A549 (cell line): Measurements from ENCODE around the gene ADAMTS4. TPM values are rescaled to one million over a fixed set of nuclear protein-coding genes. Genes with fewer than 3 reads are reported as not detected.

Source experiments
- ATAC-seq, 2 experiments: fragments of 200-7000 bp in 1 of 2; fragments of >200 bp in 1 of 2; cut with Nextera tagmentation in 1 of 2; cut with Tn5 transposase in 1 of 2; 3 replicates each; pipeline versions ENCODE4 v1.8.0 to v1.9.1; 2018 to 2020; ENCODE audit warnings: mild to moderate bottlenecking in 1 of 2, moderate library complexity in 1 of 2
- CTCF ChIA-PET: fragments of 300-600 bp; sonication (Branson Sonifier 250); formaldehyde crosslinking; extraction: SDS; loops from one replicate; lab custom pipeline; 2021; ENCODE audit warnings: antibody characterized with exemption, inconsistent platforms; lab: Yijun Ruan, JAX
- POLR2A ChIA-PET: fragments of 350-600 bp; formaldehyde crosslinking; extraction: SDS; loops from one replicate; lab custom pipeline; 2021; ENCODE audit warnings: antibody characterized with exemption, inconsistent platforms; lab: Yijun Ruan, JAX
- DNase-seq, 2 experiments: peaks; one replicate each; pipeline versions ENCODE4 v3.0.0 to v3.0.0-alpha.2; 2011 to 2016; ENCODE audit warnings: low read depth in 1 of 2, low spot score in 1 of 2
- FAIRE-seq: peaks from 2 replicates; lab custom pipeline; 2011; peaks lifted over from hg19 to GRCh38; lab: Jason Lieb, UNC
- H3K27ac ChIP-seq, 2 experiments: fragments of >200 bp; sonication (Bioruptor Twin); formaldehyde crosslinking; 3 replicates each; pipeline ENCODE4 v1.5.1; 2016 to 2017
- H3K4me1 ChIP-seq: fragments of >200 bp; sonication (Bioruptor Twin); formaldehyde crosslinking; 3 replicates; pipeline ENCODE4 v1.6.1; 2016
- H3K4me2 ChIP-seq: fragments of >200 bp; sonication (Bioruptor Twin); formaldehyde crosslinking; 3 replicates; pipeline ENCODE4 v1.6.1; 2016
- H3K4me3 ChIP-seq: fragments of >200 bp; sonication (Bioruptor Twin); formaldehyde crosslinking; 3 replicates; pipeline ENCODE4 v1.5.1; 2016
- H3K9me3 ChIP-seq: fragments of >200 bp; sonication (Bioruptor Twin); formaldehyde crosslinking; 3 replicates; pipeline ENCODE4 v1.6.1; 2016
- CEBPB ChIP-seq, 2 experiments: fragments of >200 bp in 1 of 2; sonication (Bioruptor Twin) in 1 of 2; formaldehyde crosslinking in 1 of 2; IDR thresholded peaks; 2 replicates each; pipeline ENCODE4 v1.6.1; 2012 to 2016
- EHF ChIP-seq: fragments of 250-450 bp; sonication (Bioruptor Pico); IDR thresholded peaks from 2 replicates; pipeline ENCODE4 v1.5.0; 2020; ENCODE audit warnings: mild to moderate bottlenecking
- ESRRA ChIP-seq: fragments of 150-350 bp; IDR thresholded peaks from 2 replicates; pipeline ENCODE4 v1.6.1; 2014; ENCODE audit warnings: mild to moderate bottlenecking, low read length, borderline replicate concordance
- FOSL2 ChIP-seq, 2 experiments: fragments of 450-650 bp in 1 of 2; fragments of >200 bp in 1 of 2; sonication (Bioruptor Twin) in 1 of 2; formaldehyde crosslinking; IDR thresholded peaks; 2 replicates each; pipeline versions ENCODE4 v1.5.0 to v1.6.1; 2016 to 2020; ENCODE audit warnings: mild to moderate bottlenecking in 1 of 2, moderate library complexity in 1 of 2
- FOXS1 ChIP-seq: fragments of 250-450 bp; sonication (Bioruptor Pico); IDR thresholded peaks from 2 replicates; pipeline ENCODE4 v1.5.0; 2020; ENCODE audit warnings: mild to moderate bottlenecking, moderate library complexity
- HDAC2 ChIP-seq: fragments of 200-600 bp; sonication (generic); IDR thresholded peaks from 2 replicates; pipeline ENCODE4 v1.6.1; 2016
- HEYL ChIP-seq: fragments of 250-450 bp; sonication (Bioruptor Pico); IDR thresholded peaks from 2 replicates; pipeline ENCODE4 v1.8.0; 2021; ENCODE audit warnings: mild to moderate bottlenecking, moderate library complexity
- HOXB13 ChIP-seq: fragments of 250-450 bp; sonication (Bioruptor Pico); IDR thresholded peaks from 2 replicates; pipeline ENCODE4 v1.5.0; 2020; ENCODE audit warnings: low read depth, mild to moderate bottlenecking, moderate library complexity
- JUN ChIP-seq, 2 experiments: fragments of >200 bp; sonication (Bioruptor Twin); formaldehyde crosslinking; IDR thresholded peaks; 2 replicates in 1 of 2; 3 replicates in 1 of 2; pipeline ENCODE4 v1.6.1; 2016 to 2017
- JUNB ChIP-seq: fragments of >200 bp; sonication (Bioruptor Twin); formaldehyde crosslinking; IDR thresholded peaks from 2 replicates; pipeline ENCODE4 v1.6.1; 2016
- NPAS2 ChIP-seq: fragments of 250-450 bp; sonication (Bioruptor Pico); IDR thresholded peaks from 2 replicates; pipeline ENCODE4 v1.8.0; 2022; ENCODE audit warnings: mild to moderate bottlenecking, moderate library complexity, borderline replicate concordance
- NR3C1 ChIP-seq: fragments of >200 bp; sonication (Bioruptor Twin); formaldehyde crosslinking; IDR thresholded peaks from 3 replicates; pipeline ENCODE4 v1.6.1; 2017
- POLR2A ChIP-seq: IDR thresholded peaks from 2 replicates; pipeline ENCODE4 v1.6.1; 2012; ENCODE audit warnings: mild to moderate bottlenecking, low read length
- RCOR1 ChIP-seq: fragments of 150-350 bp; IDR thresholded peaks from 2 replicates; pipeline ENCODE4 v1.6.1; 2014; ENCODE audit warnings: antibody characterized with exemption, low read length, low read depth
- RNF2 ChIP-seq: fragments of 200-600 bp; sonication (generic); IDR thresholded peaks from 2 replicates; pipeline ENCODE4 v1.6.1; 2016; ENCODE audit warnings: low read depth, mild to moderate bottlenecking, antibody characterized with exemption, moderate library complexity, borderline replicate concordance
- SMC3 ChIP-seq: fragments of >200 bp; sonication (Bioruptor Twin); formaldehyde crosslinking; IDR thresholded peaks from 3 replicates; pipeline ENCODE4 v1.6.1; 2018; ENCODE audit warnings: inconsistent platforms
- TFCP2L1 ChIP-seq: fragments of 250-450 bp; sonication (Bioruptor Pico); IDR thresholded peaks from 2 replicates; pipeline ENCODE4 v1.5.0; 2021; ENCODE audit warnings: mild to moderate bottlenecking
- TP53 ChIP-seq: fragments of 250-450 bp; sonication (Bioruptor Pico); IDR thresholded peaks from 2 replicates; pipeline ENCODE4 v1.5.0; 2021; ENCODE audit warnings: mild to moderate bottlenecking, moderate library complexity
- ZC3H11A ChIP-seq: fragments of 450-650 bp; IDR thresholded peaks from 2 replicates; pipeline ENCODE4 v1.6.1; 2014; ENCODE audit warnings: antibody characterized with exemption, mild to moderate bottlenecking
- ZNF302 ChIP-seq: fragments of 250-450 bp; sonication (Bioruptor Pico); IDR thresholded peaks from 2 replicates; pipeline ENCODE4 v1.9.0; 2021; ENCODE audit warnings: inconsistent platforms, mild to moderate bottlenecking, moderate library complexity
- ZSCAN20 ChIP-seq: fragments of 250-450 bp; sonication (Bioruptor Pico); IDR thresholded peaks from 2 replicates; pipeline ENCODE4 v1.8.0; 2022; ENCODE audit warnings: mild to moderate bottlenecking, moderate library complexity
- WGBS: methylation state at CpG from one replicate; pipeline ENCODE4 v1.1.6; 2017; ENCODE audit errors: missing lambda C conversion rate; 5-methylcytosine and 5-hydroxymethylcytosine counted together
- polyA plus RNA-seq, 4 experiments: library from polyadenylated mRNA; depleted of rRNA in 3 of 4; stranded (reverse); fragments of >200 nt; fragmentation: RNase III in 1 of 4; extraction: RNeasy Plus Mini Kit Qiagen cat#74134 plus additional on column Dnase treatment in 1 of 4; gene quantifications; 2 replicates in 3 of 4; 3 replicates in 1 of 4; pipeline ENCODE4 v1.2.3, GENCODE V29; 2011 to 2017
- TF ChIP-seq, protein P1 (sequence below): fragments of >200 bp; sonication (Bioruptor Twin); formaldehyde crosslinking; IDR thresholded peaks from 3 replicates; pipeline ENCODE4 v1.5.1; 2016
- TF ChIP-seq, protein P2 (sequence below): fragments of 250-450 bp; sonication (Bioruptor Pico); IDR thresholded peaks from 2 replicates; pipeline ENCODE4 v1.5.0; 2021; ENCODE audit warnings: mild to moderate bottlenecking, moderate library complexity, borderline replicate concordance
- TF ChIP-seq, protein P3 (sequence below): IDR thresholded peaks from 2 replicates; pipeline ENCODE4 v1.6.1; 2012; ENCODE audit warnings: low read depth, borderline replicate concordance
- TF ChIP-seq, protein P4 (sequence below): fragments of >200 bp; sonication (Bioruptor Twin); formaldehyde crosslinking; IDR thresholded peaks from 2 replicates; pipeline ENCODE4 v1.6.1; 2016
- TF ChIP-seq, protein P5 (sequence below): IDR thresholded peaks from 2 replicates; pipeline ENCODE4 v1.6.1; 2012
- TF ChIP-seq, protein P6 (sequence below): fragments of 450-650 bp; IDR thresholded peaks from 2 replicates; pipeline ENCODE4 v1.6.1; 2014; ENCODE audit warnings: antibody characterized with exemption
- TF ChIP-seq, protein P7 (sequence below): fragments of 250-450 bp; sonication (Bioruptor Pico); IDR thresholded peaks from 2 replicates; pipeline ENCODE4 v1.5.0; 2020; ENCODE audit warnings: low read depth, mild to moderate bottlenecking, moderate library complexity

The ADAMTS4 gene
- polyA plus RNA-seq, 2 of the 4 experiments (the other 2 are of a cell fraction), result not detected

DNA sequence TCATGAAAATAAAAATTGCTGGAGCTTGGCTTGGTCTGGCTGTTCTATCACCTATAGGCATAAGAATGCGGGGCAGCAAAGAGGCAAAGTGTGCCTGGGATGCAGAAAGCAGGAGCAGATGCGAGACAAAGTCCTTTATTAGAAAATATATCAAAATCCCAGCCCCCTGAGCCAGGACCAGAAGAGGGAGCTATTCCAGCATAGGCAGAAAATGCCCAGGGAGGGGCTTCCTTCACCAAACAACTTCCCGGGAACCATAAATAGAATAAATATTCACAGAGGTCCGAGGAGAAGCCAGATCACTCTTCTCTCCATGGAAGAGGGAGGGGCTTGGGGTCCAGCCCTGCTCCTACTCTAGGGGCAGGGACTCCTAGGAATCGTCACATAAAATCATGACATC lies 27.7 kb downstream of the ADAMTS4 start:
- no peak for FAIRE-seq
- ChIA-PET CTCF (interaction anchor here (0.6 to 3.2 kb wide), 5 partner anchors 10 to 37 kb away, joined by 3 to 14 read pairs (median 7); partner anchors contain the start of gene USP21), POLR2A (no interaction called here)
- Histone ChIP-seq H3K27ac (no peak overlapping the region), H3K9me3 (no peaks in the 10 kb centered on the region), H3K4me1 (peaks cover 11% of the 10 kb centered on the region; the same call in 2 of the 3 replicates), H3K4me2 (no peak overlapping the region), H3K4me3 (no peak overlapping the region)
- DNase-seq, result no peak
- WGBS, result 72% methylated on average over 5 of the region's 5 CpGs
- no peak for ATAC-seq
- TF ChIP-seq NR3C1, result no peak
- TF ChIP-seq, protein P1, sequence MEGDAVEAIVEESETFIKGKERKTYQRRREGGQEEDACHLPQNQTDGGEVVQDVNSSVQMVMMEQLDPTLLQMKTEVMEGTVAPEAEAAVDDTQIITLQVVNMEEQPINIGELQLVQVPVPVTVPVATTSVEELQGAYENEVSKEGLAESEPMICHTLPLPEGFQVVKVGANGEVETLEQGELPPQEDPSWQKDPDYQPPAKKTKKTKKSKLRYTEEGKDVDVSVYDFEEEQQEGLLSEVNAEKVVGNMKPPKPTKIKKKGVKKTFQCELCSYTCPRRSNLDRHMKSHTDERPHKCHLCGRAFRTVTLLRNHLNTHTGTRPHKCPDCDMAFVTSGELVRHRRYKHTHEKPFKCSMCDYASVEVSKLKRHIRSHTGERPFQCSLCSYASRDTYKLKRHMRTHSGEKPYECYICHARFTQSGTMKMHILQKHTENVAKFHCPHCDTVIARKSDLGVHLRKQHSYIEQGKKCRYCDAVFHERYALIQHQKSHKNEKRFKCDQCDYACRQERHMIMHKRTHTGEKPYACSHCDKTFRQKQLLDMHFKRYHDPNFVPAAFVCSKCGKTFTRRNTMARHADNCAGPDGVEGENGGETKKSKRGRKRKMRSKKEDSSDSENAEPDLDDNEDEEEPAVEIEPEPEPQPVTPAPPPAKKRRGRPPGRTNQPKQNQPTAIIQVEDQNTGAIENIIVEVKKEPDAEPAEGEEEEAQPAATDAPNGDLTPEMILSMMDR, result peak; percentile 10; the same call in 1 of the 3 replicates

DNA sequence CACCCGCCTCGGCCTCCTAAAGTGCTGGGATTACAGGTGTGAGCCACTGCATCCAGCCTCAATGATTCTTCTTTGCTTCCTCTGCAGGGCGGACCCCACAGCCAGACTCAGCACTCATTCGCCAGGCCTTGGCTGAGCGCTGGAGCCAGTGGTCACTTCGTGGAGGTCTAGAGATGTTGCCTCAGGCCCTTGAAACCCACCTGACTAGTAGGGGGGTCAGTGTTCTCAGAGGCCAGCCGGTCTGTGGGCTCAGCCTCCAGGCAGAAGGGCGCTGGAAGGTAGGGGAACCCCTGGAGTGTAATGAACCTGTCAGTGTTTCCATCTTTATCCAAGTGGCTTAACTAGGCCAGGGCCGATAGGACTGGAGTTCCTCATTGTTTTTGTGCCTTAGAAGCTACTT lies 29.9 kb downstream of the ADAMTS4 start:
- WGBS, result 90% methylated on average over 9 of the region's 9 CpGs
- FAIRE-seq, result no peak

DNA sequence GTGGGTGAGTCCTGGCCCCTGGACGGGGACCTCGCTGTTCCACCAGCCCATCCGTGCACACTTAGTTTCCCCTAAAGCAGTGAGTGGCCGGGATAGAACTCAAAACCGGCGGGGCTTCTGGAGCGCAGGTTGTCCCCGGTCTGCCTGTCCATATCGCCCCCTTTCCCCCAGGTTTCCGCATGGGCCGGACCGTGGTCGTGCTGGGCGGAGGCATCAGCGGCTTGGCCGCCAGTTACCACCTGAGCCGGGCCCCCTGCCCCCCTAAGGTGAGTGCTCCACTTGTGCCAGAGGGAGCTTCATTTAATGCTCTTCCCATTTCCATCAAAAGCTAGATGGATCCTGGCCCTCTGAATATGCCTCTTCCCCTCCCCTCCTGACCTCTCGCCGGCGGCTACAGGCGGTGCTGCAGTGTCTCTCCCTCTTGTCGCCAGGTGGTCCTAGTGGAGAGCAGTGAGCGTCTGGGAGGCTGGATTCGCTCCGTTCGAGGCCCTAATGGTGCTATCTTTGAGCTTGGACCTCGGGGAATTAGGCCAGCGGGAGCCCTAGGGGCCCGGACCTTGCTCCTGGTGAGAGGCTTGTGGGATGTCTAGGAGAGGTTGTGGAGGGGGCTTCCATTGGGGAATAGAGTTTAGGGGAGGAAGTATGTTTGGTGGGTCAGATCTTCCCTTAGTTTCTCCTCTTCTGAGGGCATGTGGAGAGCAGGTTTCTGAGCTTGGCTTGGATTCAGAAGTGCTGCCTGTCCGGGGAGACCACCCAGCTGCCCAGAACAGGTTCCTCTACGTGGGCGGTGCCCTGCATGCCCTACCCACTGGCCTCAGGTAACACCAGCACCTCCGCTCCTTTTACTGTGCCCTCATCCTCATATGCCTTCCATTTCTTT lies 31.9 kb downstream of the ADAMTS4 start:
- H3K4me3 ChIP-seq, result peak overlapping the region; percentile 62
- WGBS, result 15% methylated on average over 27 of the region's 33 CpGs
- ATAC-seq, result peak; percentile 18 to 43; a peak in 5 of 6 replicates
- peak overlapping the region; percentile 99 for H3K4me2 ChIP-seq
- POLR2A ChIA-PET, result interaction anchor here (1.0 to 2.8 kb wide), 8 partner anchors 9 to 223 kb away, joined by 3 to 25 read pairs (median 6); partner anchors contain the start of genes B4GALT3, NDUFS2, UFC1 and USF1
- FAIRE-seq, result no peak
- H3K9me3 ChIP-seq, result no peaks in the 10 kb centered on the region
- CTCF ChIA-PET, result interaction anchor here (0.7 to 5.5 kb wide), 17 partner anchors 9 to 974 kb away, joined by 3 to 59 read pairs (median 4); partner anchors contain the start of genes DEDD, KLHDC9 and UFC1
- H3K27ac ChIP-seq, result peak overlapping the region; percentile 77 to 92
- peaks cover 16% of the 10 kb centered on the region for H3K4me1 ChIP-seq
- DNase-seq, result no peak
- TF ChIP-seq TP53 (CRISPR knock-in tag), result no peak
- TF ChIP-seq, protein P2, sequence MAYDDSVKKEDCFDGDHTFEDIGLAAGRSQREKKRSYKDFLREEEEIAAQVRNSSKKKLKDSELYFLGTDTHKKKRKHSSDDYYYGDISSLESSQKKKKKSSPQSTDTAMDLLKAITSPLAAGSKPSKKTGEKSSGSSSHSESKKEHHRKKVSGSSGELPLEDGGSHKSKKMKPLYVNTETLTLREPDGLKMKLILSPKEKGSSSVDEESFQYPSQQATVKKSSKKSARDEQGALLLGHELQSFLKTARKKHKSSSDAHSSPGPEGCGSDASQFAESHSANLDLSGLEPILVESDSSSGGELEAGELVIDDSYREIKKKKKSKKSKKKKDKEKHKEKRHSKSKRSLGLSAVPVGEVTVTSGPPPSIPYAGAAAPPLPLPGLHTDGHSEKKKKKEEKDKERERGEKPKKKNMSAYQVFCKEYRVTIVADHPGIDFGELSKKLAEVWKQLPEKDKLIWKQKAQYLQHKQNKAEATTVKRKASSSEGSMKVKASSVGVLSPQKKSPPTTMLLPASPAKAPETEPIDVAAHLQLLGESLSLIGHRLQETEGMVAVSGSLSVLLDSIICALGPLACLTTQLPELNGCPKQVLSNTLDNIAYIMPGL (CRISPR knock-in tag), result no peak
- TF ChIP-seq, protein P3, sequence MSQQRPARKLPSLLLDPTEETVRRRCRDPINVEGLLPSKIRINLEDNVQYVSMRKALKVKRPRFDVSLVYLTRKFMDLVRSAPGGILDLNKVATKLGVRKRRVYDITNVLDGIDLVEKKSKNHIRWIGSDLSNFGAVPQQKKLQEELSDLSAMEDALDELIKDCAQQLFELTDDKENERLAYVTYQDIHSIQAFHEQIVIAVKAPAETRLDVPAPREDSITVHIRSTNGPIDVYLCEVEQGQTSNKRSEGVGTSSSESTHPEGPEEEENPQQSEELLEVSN, result no peak
- no peak for TF ChIP-seq CEBPB (IDR thresholded peaks at IDR 0.05)
- no peak for TF ChIP-seq TFCP2L1 (CRISPR knock-in tag)
- no peak for TF ChIP-seq RCOR1
- no peak for TF ChIP-seq FOXS1
- TF ChIP-seq SMC3, result no peak
- TF ChIP-seq, protein P4, sequence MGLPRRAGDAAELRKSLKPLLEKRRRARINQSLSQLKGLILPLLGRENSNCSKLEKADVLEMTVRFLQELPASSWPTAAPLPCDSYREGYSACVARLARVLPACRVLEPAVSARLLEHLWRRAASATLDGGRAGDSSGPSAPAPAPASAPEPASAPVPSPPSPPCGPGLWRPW, result no peak
- TF ChIP-seq, protein P5, sequence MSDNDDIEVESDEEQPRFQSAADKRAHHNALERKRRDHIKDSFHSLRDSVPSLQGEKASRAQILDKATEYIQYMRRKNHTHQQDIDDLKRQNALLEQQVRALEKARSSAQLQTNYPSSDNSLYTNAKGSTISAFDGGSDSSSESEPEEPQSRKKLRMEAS, result no peak
- no peak for TF ChIP-seq RNF2
- no peak for TF ChIP-seq JUN (IDR thresholded peaks at IDR 0.05)
- TF ChIP-seq POLR2A, result no peak
- TF ChIP-seq HDAC2, result no peak
- no peak for TF ChIP-seq HOXB13
- no peak for TF ChIP-seq ESRRA

More for the DNA sequence above, 29.9 kb downstream of the ADAMTS4 start:
- CTCF ChIA-PET, result interaction anchor here (0.5 to 5.5 kb wide), 6 partner anchors 8 to 491 kb away, joined by 3 to 59 read pairs (median 4); partner anchors contain the start of gene UFC1
- POLR2A ChIA-PET, result no interaction called here
- no peak overlapping the region for H3K4me3 ChIP-seq
- peaks cover 16% of the 10 kb centered on the region for H3K4me1 ChIP-seq
- no peak overlapping the region for H3K4me2 ChIP-seq
- no peak for DNase-seq
- no peaks in the 10 kb centered on the region for H3K9me3 ChIP-seq
- TF ChIP-seq EHF, result no peak
- no peak for TF ChIP-seq RCOR1
- TF ChIP-seq RNF2, result no peak
- TF ChIP-seq, protein P4, result no peak
- TF ChIP-seq FOSL2 (IDR thresholded peaks at IDR 0.05), result no peak
- no peak for TF ChIP-seq FOSL2 (CRISPR knock-in tag; IDR thresholded peaks at IDR 0.05)
- TF ChIP-seq, protein P6, sequence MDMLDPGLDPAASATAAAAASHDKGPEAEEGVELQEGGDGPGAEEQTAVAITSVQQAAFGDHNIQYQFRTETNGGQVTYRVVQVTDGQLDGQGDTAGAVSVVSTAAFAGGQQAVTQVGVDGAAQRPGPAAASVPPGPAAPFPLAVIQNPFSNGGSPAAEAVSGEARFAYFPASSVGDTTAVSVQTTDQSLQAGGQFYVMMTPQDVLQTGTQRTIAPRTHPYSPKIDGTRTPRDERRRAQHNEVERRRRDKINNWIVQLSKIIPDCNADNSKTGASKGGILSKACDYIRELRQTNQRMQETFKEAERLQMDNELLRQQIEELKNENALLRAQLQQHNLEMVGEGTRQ, result no peak
- TF ChIP-seq ZSCAN20 (CRISPR knock-in tag), result no peak
- no peak for TF ChIP-seq ZC3H11A
- no peak for TF ChIP-seq JUN (IDR thresholded peaks at IDR 0.05)
- TF ChIP-seq HEYL, result no peak
- no peak for TF ChIP-seq ZNF302 (CRISPR knock-in tag)
- no peak for TF ChIP-seq HDAC2
- TF ChIP-seq NPAS2, result no peak
- no peak for TF ChIP-seq JUNB
- TF ChIP-seq, protein P7, sequence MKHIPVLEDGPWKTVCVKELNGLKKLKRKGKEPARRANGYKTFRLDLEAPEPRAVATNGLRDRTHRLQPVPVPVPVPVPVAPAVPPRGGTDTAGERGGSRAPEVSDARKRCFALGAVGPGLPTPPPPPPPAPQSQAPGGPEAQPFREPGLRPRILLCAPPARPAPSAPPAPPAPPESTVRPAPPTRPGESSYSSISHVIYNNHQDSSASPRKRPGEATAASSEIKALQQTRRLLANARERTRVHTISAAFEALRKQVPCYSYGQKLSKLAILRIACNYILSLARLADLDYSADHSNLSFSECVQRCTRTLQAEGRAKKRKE (CRISPR knock-in tag), result no peak
- no peak for TF ChIP-seq NR3C1
- H3K27ac ChIP-seq, result no peak overlapping the region
- ATAC-seq, result no peak
